Neuronal stem cell (in vitro differentiated cells): ENCODE measurements around the gene ZNF705A.
"Not testable (repeated sequence)": the region's sequence is repeated elsewhere in the genome, so short reads cannot be mapped to it uniquely, and the experiment has no call there.

Source experiments
- DNase-seq: peaks from one replicate; pipeline ENCODE4 v3.0.0-alpha.2; 2013; ENCODE audit warnings: low spot score
- H2AFZ ChIP-seq: one replicate; pipeline ENCODE4 v1.6.1; 2013; ENCODE audit warnings: mild to moderate bottlenecking, low read length, inconsistent platforms
- H2AK5ac ChIP-seq: 2 replicates; pipeline ENCODE4 v1.6.1; 2013; ENCODE audit warnings: low read depth, mild to moderate bottlenecking, inconsistent platforms, low read length, moderate library complexity, mixed read lengths
- H2BK120ac ChIP-seq: 2 replicates; pipeline ENCODE4 v1.6.1; 2013; ENCODE audit warnings: low read depth, mild to moderate bottlenecking, inconsistent platforms, low read length, moderate library complexity, mixed read lengths
- H2BK12ac ChIP-seq: one replicate; pipeline ENCODE4 v1.6.1; 2013; ENCODE audit warnings: low read length, inconsistent platforms
- H2BK15ac ChIP-seq: 2 replicates; pipeline ENCODE4 v1.6.1; 2013; ENCODE audit warnings: mild to moderate bottlenecking, low read length, inconsistent platforms, mixed read lengths
- H2BK5ac ChIP-seq: one replicate; pipeline ENCODE4 v1.6.1; 2013; ENCODE audit warnings: inconsistent platforms, mild to moderate bottlenecking, low read length, moderate library complexity
- H3K14ac ChIP-seq: one replicate; pipeline ENCODE4 v1.6.1; 2013; ENCODE audit warnings: low read length, inconsistent platforms
- H3K18ac ChIP-seq: 2 replicates; pipeline ENCODE4 v1.6.1; 2013; ENCODE audit warnings: low read length, inconsistent platforms
- H3K23ac ChIP-seq: 2 replicates; pipeline ENCODE4 v1.6.1; 2013; ENCODE audit warnings: low read depth, mild to moderate bottlenecking, mixed read lengths, low read length, inconsistent platforms; ENCODE audit not compliant: poor library complexity
- H3K27ac ChIP-seq: replicated peaks from 3 replicates; pipeline ENCODE4 v1.5.1; 2013; ENCODE audit warnings: low read length, inconsistent platforms
- H3K27me3 ChIP-seq, 3 experiments: 2 replicates each; pipeline ENCODE4 v1.6.1; 2013; ENCODE audit warnings: low read length in 3 of 3, mild to moderate bottlenecking in 2 of 3, inconsistent platforms in 1 of 3, low read depth in 1 of 3, mixed read lengths in 1 of 3, moderate library complexity in 1 of 3; ENCODE audit not compliant: control insufficient read depth in 3 of 3, insufficient read depth in 3 of 3
- H3K36me3 ChIP-seq, 2 donors: replicated peaks in 1 of 2; 2 replicates each; pipeline ENCODE4 v1.6.1; 2013; ENCODE audit warnings: low read length in 2 of 2; ENCODE audit not compliant: control insufficient read depth in 2 of 2, insufficient read depth in 2 of 2
- H3K4ac ChIP-seq: 2 replicates; pipeline ENCODE4 v1.6.1; 2013; ENCODE audit warnings: inconsistent platforms, mild to moderate bottlenecking, low read length, moderate library complexity
- H3K4me1 ChIP-seq, 2 donors: 1 replicate in 1 of 2; 2 replicates in 1 of 2; pipeline ENCODE4 v1.6.1; 2013; ENCODE audit warnings: low read length in 2 of 2, low read depth in 1 of 2; ENCODE audit not compliant: control insufficient read depth in 2 of 2, insufficient read depth in 1 of 2
- H3K4me2 ChIP-seq: one replicate; pipeline ENCODE4 v1.6.1; 2013; ENCODE audit warnings: mild to moderate bottlenecking, low read length, inconsistent platforms; ENCODE audit not compliant: insufficient read depth, poor library complexity, severe bottlenecking
- H3K4me3 ChIP-seq, 2 donors: 2 replicates each; pipeline ENCODE4 v1.5.1; 2013; ENCODE audit warnings: low read length in 2 of 2, mild to moderate bottlenecking in 2 of 2, inconsistent platforms in 1 of 2, moderate library complexity in 1 of 2
- H3K79me1 ChIP-seq: one replicate; pipeline ENCODE4 v1.6.1; 2013; ENCODE audit warnings: low read depth, mild to moderate bottlenecking, inconsistent platforms, low read length, moderate library complexity
- H3K9ac ChIP-seq: one replicate; pipeline ENCODE4 v1.6.1; 2013; ENCODE audit warnings: mild to moderate bottlenecking, low read depth, low read length, inconsistent platforms; ENCODE audit not compliant: poor library complexity
- H3K9me3 ChIP-seq, 2 donors: replicated peaks in 1 of 2; 2 replicates each; pipeline versions ENCODE3 to v1.6.1; 2013; ENCODE audit warnings: low read length in 2 of 2, mild to moderate bottlenecking in 2 of 2, inconsistent platforms in 1 of 2, low read depth in 1 of 2, mixed read lengths in 1 of 2, moderate library complexity in 1 of 2; ENCODE audit not compliant: control insufficient read depth in 2 of 2, insufficient read depth in 1 of 2
- H4K8ac ChIP-seq: one replicate; pipeline ENCODE4 v1.6.1; 2013; ENCODE audit warnings: low read depth, mild to moderate bottlenecking, inconsistent platforms, low read length, moderate library complexity
- H4K91ac ChIP-seq: one replicate; pipeline ENCODE4 v1.6.1; 2013; ENCODE audit warnings: low read length, low read depth, mild to moderate bottlenecking, inconsistent platforms; ENCODE audit not compliant: poor library complexity
- WGBS, 2 donors: extraction: QIAGEN DNeasy Blood & Tissue Kit; methylation state at CpG; one replicate each; pipeline ENCODE4 v1.1.7; 2013; ENCODE audit warnings: missing lambda C conversion rate in 2 of 2, mixed read lengths in 1 of 2; ENCODE audit not compliant: insufficient read length in 2 of 2, insufficient replicate concordance in 1 of 2; ENCODE audit errors: extremely low coverage in 2 of 2; 5-methylcytosine and 5-hydroxymethylcytosine counted together

The ZNF705A gene

DNA sequence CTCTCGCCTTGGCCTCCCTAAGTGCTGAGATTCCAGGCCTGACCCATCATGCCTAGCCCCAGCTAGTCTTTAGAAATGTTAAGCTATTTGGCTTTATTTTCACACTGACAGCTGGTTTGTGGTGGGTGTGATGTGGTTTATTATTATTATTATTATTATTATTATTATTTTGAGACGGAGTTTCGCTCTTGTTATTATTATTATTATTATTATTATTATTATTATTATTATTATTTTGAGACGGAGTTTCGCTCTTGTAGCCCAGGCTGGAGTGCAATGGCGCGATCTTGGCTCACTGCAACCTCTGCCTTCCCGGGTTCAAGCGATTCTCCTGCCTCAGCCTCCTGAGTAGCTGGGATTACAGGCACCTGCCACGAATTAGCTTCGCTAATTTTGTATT is 71.8 kb downstream of the ZNF705A start:
- not testable (repeated sequence) for H2BK120ac ChIP-seq, H4K91ac ChIP-seq, H2BK5ac ChIP-seq, H3K9me3 ChIP-seq, H3K27ac ChIP-seq, H3K4ac ChIP-seq, H4K8ac ChIP-seq, H3K27me3 ChIP-seq, H3K9ac ChIP-seq, H3K23ac ChIP-seq, H2BK15ac ChIP-seq, H3K36me3 ChIP-seq, H3K79me1 ChIP-seq, H2AFZ ChIP-seq, H3K18ac ChIP-seq, H3K14ac ChIP-seq, DNase-seq, H3K4me1 ChIP-seq, H3K4me2 ChIP-seq, H2AK5ac ChIP-seq, H2BK12ac ChIP-seq, H3K4me3 ChIP-seq
- WGBS, 2 donors: no CpG with 5 or more reads among the region's 11 CpGs

DNA sequence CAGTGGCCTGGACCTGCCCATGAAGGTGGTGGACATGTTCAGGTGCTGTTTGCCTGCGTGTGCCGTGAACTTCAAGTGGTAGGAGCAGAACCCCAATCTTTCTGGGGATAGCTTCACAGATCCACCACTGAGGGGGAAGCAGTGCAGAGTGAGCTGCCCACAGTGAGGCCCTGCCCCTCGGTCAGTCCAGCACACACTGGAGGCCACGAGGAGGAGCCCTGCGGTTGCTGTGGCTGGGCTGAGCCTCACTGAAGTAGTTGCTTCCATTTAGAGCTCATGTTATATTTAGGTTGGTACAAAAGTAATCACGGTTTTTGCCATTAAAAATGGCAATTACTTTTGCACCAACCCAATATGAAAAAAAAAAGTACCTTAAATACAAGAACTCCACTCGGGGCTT is 72.7 kb downstream of the ZNF705A start:
- not testable (repeated sequence) for H3K14ac ChIP-seq, DNase-seq

More for the DNA sequence above, 72.7 kb downstream of the ZNF705A start:
- H3K27me3 ChIP-seq, H3K4me1 ChIP-seq, H4K8ac ChIP-seq, H4K91ac ChIP-seq, H3K9me3 ChIP-seq, H2AK5ac ChIP-seq, H3K4me3 ChIP-seq, H3K27ac ChIP-seq, H3K9ac ChIP-seq, H2BK12ac ChIP-seq, H3K4ac ChIP-seq, H3K79me1 ChIP-seq, H2BK5ac ChIP-seq, H2BK15ac ChIP-seq, H3K23ac ChIP-seq, H3K4me2 ChIP-seq, H3K36me3 ChIP-seq, H3K18ac ChIP-seq, H2BK120ac ChIP-seq, H2AFZ ChIP-seq: not testable (repeated sequence)
- no CpG with 5 or more reads among the region's 7 CpGs for WGBS, 2 donors
